ENCODE measurements around the gene LARP4B.

The LARP4B gene

GRCh38 chr10:926075-926698 is 5.3 kb downstream of the LARP4B start:
- in situ Hi-C loops (cut with HindIII; ENCODE audit: low sequenced_read_pairs), result no loop called here

GRCh38 chr10:924524-924859 is 7.0 kb downstream of the LARP4B start:
- in situ Hi-C loops (cut with HindIII; ENCODE audit: low sequenced_read_pairs), result no loop called here

GRCh38 chr10:923844-924523 is 7.5 kb downstream of the LARP4B start:
- in situ Hi-C loops (cut with HindIII; ENCODE audit: low sequenced_read_pairs), result no loop called here

DNA sequence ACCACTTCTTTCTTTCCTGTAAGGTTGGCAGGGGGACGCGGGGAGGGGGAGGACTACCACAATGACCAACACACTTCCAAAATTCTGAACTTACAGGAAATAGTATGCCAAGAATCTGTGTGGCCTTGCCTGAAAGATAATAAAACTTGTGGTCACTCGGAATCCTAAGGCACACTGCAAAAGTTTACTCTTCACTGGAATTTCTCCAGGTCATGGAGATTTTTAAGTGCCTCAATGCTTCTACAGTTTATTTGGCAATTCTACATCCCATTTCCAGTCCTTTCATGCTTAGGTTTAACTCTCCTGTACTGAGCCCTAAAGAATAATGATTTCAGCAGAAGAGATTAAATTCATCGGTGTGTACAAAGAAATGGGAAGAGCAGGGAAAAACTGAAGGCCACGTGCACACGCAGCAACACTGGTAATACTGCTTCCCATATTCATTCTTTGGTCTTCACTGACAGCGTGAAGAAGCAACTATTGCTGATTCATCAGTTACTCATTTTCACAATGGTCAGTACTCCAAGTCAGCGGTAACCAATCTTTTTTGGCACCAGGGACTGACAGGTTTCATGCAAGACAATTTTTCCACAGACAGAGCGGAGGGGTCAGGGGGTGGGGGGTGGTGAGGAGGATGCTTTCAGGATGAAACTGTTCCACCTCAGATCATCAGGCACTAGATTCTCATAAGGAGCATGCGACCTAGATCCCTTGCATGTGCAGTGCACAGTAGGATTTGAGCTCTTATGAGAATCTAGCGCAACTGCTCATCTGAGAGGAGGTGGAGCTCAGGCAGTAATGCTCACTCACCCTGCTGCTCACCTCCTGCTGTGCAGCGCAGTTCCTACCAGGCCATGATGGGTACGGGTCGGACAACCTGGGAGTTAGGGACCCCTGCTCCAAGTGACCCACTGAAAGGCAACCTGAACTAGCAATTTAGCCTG is 9.8 kb downstream of the LARP4B start:
- in situ Hi-C loops (cut with HindIII; ENCODE audit: low sequenced_read_pairs), result no loop called here

DNA sequence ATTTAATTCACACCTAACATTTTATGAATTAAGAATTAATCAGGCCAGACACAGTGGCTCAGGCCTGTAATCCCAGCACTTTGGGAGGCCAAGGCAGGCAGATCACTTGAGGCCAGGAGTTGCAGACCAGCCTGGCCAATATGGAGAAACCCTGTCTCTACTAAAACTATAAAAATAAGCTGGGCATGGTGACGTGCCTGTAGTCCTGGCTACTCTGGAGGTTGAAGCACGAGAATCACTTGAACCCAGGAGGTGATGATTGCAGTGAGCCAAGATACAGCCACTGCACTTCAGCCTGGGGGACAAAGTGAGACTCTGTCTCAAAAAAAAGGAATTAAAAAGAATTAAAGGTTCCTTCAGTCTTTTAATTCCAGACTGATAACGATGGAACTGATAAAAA is 11.1 kb downstream of the LARP4B start:
- in situ Hi-C loops (cut with HindIII; ENCODE audit: low sequenced_read_pairs), result no loop called here

DNA sequence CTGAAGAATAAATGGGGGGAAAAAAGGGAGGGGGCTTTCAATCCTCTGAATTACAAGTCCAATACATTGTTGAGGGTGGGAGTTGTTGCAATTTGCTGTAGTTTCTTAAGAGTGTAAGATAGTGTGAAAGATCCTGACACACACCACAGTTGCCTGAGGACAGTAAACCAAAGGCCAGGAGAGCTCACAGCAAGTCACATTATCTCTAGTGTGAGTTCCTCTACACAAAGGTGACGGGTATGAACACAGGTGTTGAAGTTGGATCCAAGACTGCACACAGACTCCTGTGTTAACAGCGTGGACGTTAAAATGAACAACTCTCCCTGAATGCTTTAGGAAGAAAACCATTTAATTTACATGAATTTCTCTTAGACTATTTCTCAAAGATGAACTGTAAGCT is 12.0 kb downstream of the LARP4B start:
- in situ Hi-C loops (cut with HindIII; ENCODE audit: low sequenced_read_pairs), result loop anchor here (5.0 kb wide), 1 partner anchor 68 kb away; the partner anchor contains the start of gene GTPBP4

DNA sequence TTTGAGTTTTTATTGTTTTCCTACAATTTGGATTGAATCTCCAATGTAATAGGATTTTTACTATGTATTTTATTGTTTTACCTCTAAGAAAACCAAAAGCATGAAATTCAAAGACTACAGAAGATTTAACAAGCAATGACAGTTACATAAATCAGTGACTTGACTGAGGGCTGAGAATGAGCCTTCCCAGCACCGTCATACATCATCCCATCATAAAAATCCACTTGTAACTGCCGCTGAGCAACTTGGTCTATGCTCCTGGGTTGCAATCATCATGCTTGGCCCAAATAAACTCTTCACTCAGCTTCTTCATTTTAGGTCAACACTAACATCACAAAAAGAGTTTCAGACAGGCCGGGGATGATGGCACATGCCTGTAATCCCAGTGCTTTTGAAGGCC is 13.5 kb downstream of the LARP4B start:
- in situ Hi-C loops (cut with HindIII; ENCODE audit: low sequenced_read_pairs), result loop anchor here (5.0 kb wide), 1 partner anchor 69 kb away; the partner anchor contains the start of gene GTPBP4

DNA sequence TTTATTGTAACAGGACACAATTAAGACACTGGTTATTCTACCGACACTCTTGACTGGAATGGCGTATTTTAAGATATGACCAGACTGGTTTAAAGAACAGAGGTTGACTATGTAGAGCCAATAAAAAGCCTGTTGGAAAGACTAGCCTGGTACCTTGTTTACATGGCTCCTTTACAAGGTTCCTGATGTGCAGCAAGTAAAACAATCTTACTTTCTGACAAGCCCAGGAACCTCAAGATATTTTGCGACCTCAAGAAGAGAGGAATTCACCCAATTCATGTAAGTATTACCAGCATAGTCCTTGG is 14.1 kb downstream of the LARP4B start:
- in situ Hi-C loops (cut with HindIII; ENCODE audit: low sequenced_read_pairs), result loop anchor here (5.0 kb wide), 1 partner anchor 70 kb away; the partner anchor contains the start of gene GTPBP4

DNA sequence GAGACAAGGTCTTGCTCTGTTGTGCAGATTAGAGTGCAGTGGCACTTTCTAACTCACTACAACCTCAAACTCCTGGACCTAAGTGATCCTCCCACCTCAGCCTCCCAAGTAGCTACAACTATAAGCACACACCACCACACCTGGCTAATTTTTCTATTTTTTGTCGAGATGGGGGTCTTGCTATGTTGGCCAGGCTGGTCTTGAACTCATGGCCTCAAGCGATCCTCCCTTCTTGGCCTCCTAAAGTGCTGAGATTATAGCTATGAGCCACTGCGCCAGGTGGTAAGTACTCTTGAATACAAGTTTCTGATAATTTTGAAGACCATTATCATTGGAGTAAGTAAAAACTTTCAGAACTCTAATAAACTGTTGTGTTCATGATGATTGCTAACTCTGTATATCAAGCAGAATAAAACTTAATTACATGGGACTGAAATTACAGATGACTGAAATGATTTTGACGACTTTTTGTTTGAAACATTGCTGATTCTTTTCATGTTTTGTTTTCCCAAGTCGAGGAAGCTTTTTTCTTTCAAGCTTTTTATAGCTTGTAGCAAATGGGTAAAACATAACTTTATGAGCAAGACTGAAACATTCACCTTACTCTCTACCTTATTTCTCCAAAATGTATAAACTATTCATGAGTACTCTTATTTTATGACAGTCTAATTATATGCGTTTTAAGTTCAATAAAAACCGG is 14.6 kb downstream of the LARP4B start:
- in situ Hi-C loops (cut with HindIII; ENCODE audit: low sequenced_read_pairs), result loop anchor here (5.0 kb wide), 1 partner anchor 70 kb away; the partner anchor contains the start of gene GTPBP4

DNA sequence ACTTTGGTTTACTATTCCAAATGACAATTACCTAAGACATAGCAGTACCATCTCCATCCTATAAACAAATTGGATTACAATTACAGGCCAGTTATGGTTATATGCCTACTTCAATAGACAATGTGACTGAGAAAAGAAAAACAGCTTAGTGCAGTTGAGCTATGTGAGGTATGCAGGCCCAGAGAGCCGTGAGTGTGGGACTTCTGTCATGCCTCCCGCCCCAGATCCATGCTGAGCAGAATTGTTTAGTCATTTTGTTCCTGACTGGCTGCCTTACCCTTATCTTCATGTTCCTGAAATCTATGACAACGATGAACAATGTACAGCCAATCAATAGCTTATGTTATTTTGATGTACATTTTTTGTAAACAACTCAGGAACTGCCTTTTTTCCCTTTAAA is 21.7 kb downstream of the LARP4B start:
- in situ Hi-C loops (cut with HindIII; ENCODE audit: low sequenced_read_pairs), result no loop called here

GRCh38 chr10:905972-906371 is 25.5 kb downstream of the LARP4B start:
- in situ Hi-C loops (cut with HindIII; ENCODE audit: low sequenced_read_pairs), result no loop called here

- in situ Hi-C loops (cut with HindIII; ENCODE audit: low sequenced_read_pairs), result no loop called here
These were observed 26.0 kb downstream of the LARP4B start for GRCh38 chr10:905503-905902.

GRCh38 chr10:904403-904802 is 27.1 kb downstream of the LARP4B start:
- in situ Hi-C loops (cut with HindIII; ENCODE audit: low sequenced_read_pairs), result no loop called here

GRCh38 chr10:898141-898540 is 33.4 kb downstream of the LARP4B start:
- in situ Hi-C loops (cut with HindIII; ENCODE audit: low sequenced_read_pairs), result no loop called here

DNA sequence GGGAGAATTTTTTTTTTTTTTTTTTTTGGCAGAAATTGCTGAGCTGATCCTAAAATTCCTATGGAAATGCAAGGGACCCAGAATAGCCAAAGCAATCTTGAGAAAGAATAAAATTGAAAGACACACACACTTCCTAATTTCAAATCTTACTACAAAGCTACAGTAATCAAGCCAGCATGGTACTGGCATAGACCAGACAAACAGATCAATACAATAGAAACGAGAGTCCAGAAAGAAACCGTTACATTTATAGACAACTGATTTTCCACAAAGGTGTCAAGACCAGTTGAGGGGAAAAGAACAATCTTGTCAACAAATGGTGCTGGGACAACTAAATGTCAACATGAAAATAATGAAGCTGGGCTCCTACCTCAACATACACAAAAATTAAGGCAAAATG is 34.5 kb downstream of the LARP4B start:
- in situ Hi-C loops (cut with HindIII; ENCODE audit: low sequenced_read_pairs), result no loop called here

- in situ Hi-C loops (cut with HindIII; ENCODE audit: low sequenced_read_pairs), result no loop called here
These were observed 36.2 kb downstream of the LARP4B start for GRCh38 chr10:895324-895723.

DNA sequence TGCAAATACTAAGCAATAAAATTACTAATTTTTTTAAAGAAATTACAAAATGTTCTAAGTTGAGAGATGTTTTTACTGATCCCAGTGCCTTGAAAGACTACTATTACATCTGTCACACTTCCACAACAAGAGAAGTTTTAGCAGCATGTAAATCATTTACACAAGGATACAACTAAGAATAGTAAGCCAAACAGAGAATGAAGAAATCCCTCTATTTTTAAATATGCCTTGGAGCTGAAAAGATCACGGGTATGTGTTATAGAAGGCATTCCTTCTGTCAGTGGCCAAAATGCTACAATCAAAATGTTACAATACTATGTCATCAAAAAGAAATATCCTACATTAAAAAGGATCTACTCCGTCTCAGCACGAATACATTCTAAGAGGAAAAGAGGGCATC is 52.6 kb downstream of the LARP4B start:
- in situ Hi-C loops (cut with HindIII; ENCODE audit: low sequenced_read_pairs), result no loop called here

GRCh38 chr10:878333-878759 is 53.2 kb downstream of the LARP4B start:
- in situ Hi-C loops (cut with HindIII; ENCODE audit: low sequenced_read_pairs), result no loop called here

DNA sequence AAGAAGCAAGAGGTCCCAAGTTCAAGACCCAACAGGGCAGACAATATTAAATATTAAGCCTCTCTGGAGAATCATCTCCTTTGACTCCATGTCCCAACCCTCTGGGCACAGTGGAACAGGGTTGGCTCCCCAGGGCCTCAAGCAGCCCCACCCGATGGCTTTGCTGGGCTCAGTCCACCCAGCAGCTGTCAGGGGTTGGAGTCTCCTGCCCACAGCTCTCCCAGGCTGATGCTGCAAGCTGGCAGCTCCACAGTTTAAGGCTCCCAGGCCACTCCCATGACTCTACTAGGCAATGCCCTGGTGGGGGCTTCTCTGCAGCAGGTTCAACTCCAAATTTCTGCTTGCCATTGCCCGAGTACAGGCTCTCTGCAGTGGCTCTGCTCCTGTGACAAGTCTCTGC is 55.1 kb downstream of the LARP4B start:
- in situ Hi-C loops (cut with HindIII; ENCODE audit: low sequenced_read_pairs), result no loop called here

DNA sequence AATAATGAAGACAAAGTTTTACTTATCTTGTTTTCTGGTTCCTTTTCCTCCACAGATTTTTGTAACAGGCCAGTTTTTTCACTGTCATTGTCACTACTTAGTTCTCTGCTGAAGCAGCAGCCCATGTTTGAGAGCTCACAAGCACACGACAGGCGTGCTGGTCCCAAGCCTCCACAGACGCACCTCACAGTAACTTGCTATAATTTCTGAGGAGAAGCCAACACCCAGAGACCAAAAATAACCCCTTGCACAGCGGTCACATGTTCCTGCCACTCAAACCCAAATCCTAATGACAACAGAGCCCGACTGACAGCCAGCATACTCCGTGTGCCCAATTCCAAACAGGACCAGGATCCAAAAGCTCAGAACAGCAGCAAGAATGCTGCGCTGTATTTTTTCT is 58.5 kb downstream of the LARP4B start:
- in situ Hi-C loops (cut with HindIII; ENCODE audit: low sequenced_read_pairs), result no loop called here

- in situ Hi-C loops (cut with HindIII; ENCODE audit: low sequenced_read_pairs), result no loop called here
These were observed 59.5 kb downstream of the LARP4B start for GRCh38 chr10:871951-872403.

Measured in DLD1 (cell line).